HEK293 (cell line): ENCODE measurements around the gene APCDD1L.

Experiments used
- CTCF ChIP-seq: fragments of 450-650 bp; formaldehyde crosslinking; IDR thresholded peaks from 2 replicates; pipeline ENCODE4 v1.5.1; 2016; ENCODE audit warnings: missing biosample characterization, missing genetic modification characterization
- TCF7L2 ChIP-seq: IDR thresholded peaks from 2 replicates; pipeline ENCODE4 v1.6.1; 2011; ENCODE audit warnings: low read depth, mild to moderate bottlenecking, inconsistent platforms, low read length, moderate library complexity, borderline replicate concordance
- ZNF561 ChIP-seq: fragments of 450-650 bp; IDR thresholded peaks from 2 replicates; pipeline ENCODE4 v1.5.1; 2018; ENCODE audit warnings: missing biosample characterization, missing genetic modification characterization, borderline replicate concordance

GRCh38 chr20:58515233-58516212 is at the start of gene APCDD1L:
- no peak for TF ChIP-seq TCF7L2
- TF ChIP-seq CTCF (tag by site-specific recombination) = no peak
- no peak for TF ChIP-seq ZNF561 (tag by site-specific recombination)
